H9 (cell line): ENCODE results near the gene METTL25B. TPM values are rescaled to one million over a fixed set of nuclear protein-coding genes. Genes with fewer than 3 reads are reported as not detected.
A peak's percentile ranks its signal among the peaks of the same experiment; 100 is the strongest.

Experiments used
- DNase-seq: peaks from one replicate; pipeline ENCODE4 v3.0.0-alpha.2; 2017
- H2AFZ ChIP-seq: one replicate; pipeline ENCODE4 v1.6.1; 2013; ENCODE audit warnings: mild to moderate bottlenecking, low read length, control low read depth, moderate library complexity
- H2AK5ac ChIP-seq: 2 replicates; pipeline ENCODE4 v1.6.1; 2013; ENCODE audit warnings: low read length, control low read depth, mixed read lengths; ENCODE audit not compliant: insufficient read length
- H2BK120ac ChIP-seq: one replicate; pipeline ENCODE4 v1.6.1; 2013; ENCODE audit warnings: low read depth, mild to moderate bottlenecking, low read length, control low read depth, inconsistent platforms; ENCODE audit not compliant: poor library complexity, severe bottlenecking
- H2BK12ac ChIP-seq: 2 replicates; pipeline ENCODE4 v1.6.1; 2013; ENCODE audit warnings: low read length, control low read depth, mixed read lengths, low read depth; ENCODE audit not compliant: insufficient read length
- H2BK15ac ChIP-seq: 2 replicates; pipeline ENCODE4 v1.6.1; 2013; ENCODE audit warnings: low read depth, low read length, control low read depth
- H2BK20ac ChIP-seq: one replicate; pipeline ENCODE4 v1.6.1; 2013; ENCODE audit warnings: low read depth, mild to moderate bottlenecking, low read length, control low read depth, inconsistent platforms; ENCODE audit not compliant: poor library complexity, severe bottlenecking
- H2BK5ac ChIP-seq: 2 replicates; pipeline ENCODE4 v1.6.1; 2013; ENCODE audit warnings: low read length, control low read depth, mixed read lengths; ENCODE audit not compliant: insufficient read length
- H3K14ac ChIP-seq: 2 replicates; pipeline ENCODE4 v1.6.1; 2013; ENCODE audit warnings: low read length, control low read depth; ENCODE audit not compliant: insufficient read depth
- H3K18ac ChIP-seq: 2 replicates; pipeline ENCODE4 v1.6.1; 2013; ENCODE audit warnings: low read depth, mild to moderate bottlenecking, mixed read lengths, low read length, control low read depth; ENCODE audit not compliant: insufficient read length
- H3K23ac ChIP-seq: 2 replicates; pipeline ENCODE4 v1.6.1; 2013; ENCODE audit warnings: low read length, control low read depth, mixed read lengths, low read depth; ENCODE audit not compliant: insufficient read length
- H3K23me2 ChIP-seq: 2 replicates; pipeline ENCODE4 v1.6.1; 2013; ENCODE audit warnings: low read depth, mild to moderate bottlenecking, mixed read lengths, low read length, control low read depth; ENCODE audit not compliant: insufficient read length, poor library complexity, severe bottlenecking
- H3K27ac ChIP-seq: 2 replicates; pipeline ENCODE4 v1.5.1; 2013; ENCODE audit warnings: low read length, control low read depth, mixed read lengths, low read depth; ENCODE audit not compliant: insufficient read length
- H3K27me3 ChIP-seq: 2 replicates; pipeline ENCODE4 v1.6.1; 2013; ENCODE audit warnings: low read length, control low read depth, inconsistent platforms; ENCODE audit not compliant: insufficient read depth
- H3K4ac ChIP-seq: 2 replicates; pipeline ENCODE4 v1.6.1; 2013; ENCODE audit warnings: low read depth, mild to moderate bottlenecking, control low read depth, inconsistent platforms, low read length, moderate library complexity
- H3K4me1 ChIP-seq: 2 replicates; pipeline ENCODE4 v1.6.1; 2013; ENCODE audit warnings: low read length, control low read depth, inconsistent platforms; ENCODE audit not compliant: insufficient read depth
- H3K4me2 ChIP-seq: 2 replicates; pipeline ENCODE4 v1.6.1; 2013; ENCODE audit warnings: low read length, control low read depth, mixed read lengths; ENCODE audit not compliant: insufficient read length, insufficient read depth
- H3K56ac ChIP-seq: 2 replicates; pipeline ENCODE4 v1.6.1; 2013; ENCODE audit warnings: low read depth, mild to moderate bottlenecking, mixed read lengths, low read length, control low read depth; ENCODE audit not compliant: insufficient read length
- H3K79me1 ChIP-seq: 2 replicates; pipeline ENCODE4 v1.6.1; 2013; ENCODE audit warnings: low read depth, mild to moderate bottlenecking, moderate library complexity, low read length, control low read depth, inconsistent platforms; ENCODE audit not compliant: insufficient read depth, poor library complexity, severe bottlenecking
- H3K79me2 ChIP-seq: 2 replicates; pipeline ENCODE4 v1.6.1; 2013; ENCODE audit warnings: low read length, control low read depth, inconsistent platforms; ENCODE audit not compliant: insufficient read depth
- H3K9ac ChIP-seq: 2 replicates; pipeline ENCODE4 v1.6.1; 2013; ENCODE audit warnings: low read length, control low read depth, mixed read lengths; ENCODE audit not compliant: insufficient read length; ENCODE audit errors: extremely low read depth
- H3K9me3 ChIP-seq: one replicate; pipeline ENCODE4 v1.6.1; 2013; ENCODE audit warnings: low read depth, low read length, inconsistent platforms; ENCODE audit not compliant: control insufficient read depth
- H3T11ph ChIP-seq: one replicate; pipeline ENCODE4 v1.6.1; 2013; ENCODE audit warnings: mild to moderate bottlenecking, low read length, control low read depth, inconsistent platforms
- H4K20me1 ChIP-seq: one replicate; pipeline ENCODE4 v1.6.1; 2013; ENCODE audit not compliant: control insufficient read depth, insufficient read length, insufficient read depth
- H4K5ac ChIP-seq: 2 replicates; pipeline ENCODE4 v1.6.1; 2013; ENCODE audit warnings: low read depth, mild to moderate bottlenecking, mixed read lengths, low read length, control low read depth; ENCODE audit not compliant: insufficient read length
- H4K8ac ChIP-seq: replicated peaks from 2 replicates; pipeline ENCODE4 v1.6.1; 2013; ENCODE audit warnings: low read length, control low read depth, mixed read lengths, low read depth; ENCODE audit not compliant: insufficient read length
- H4K91ac ChIP-seq: 2 replicates; pipeline ENCODE4 v1.6.1; 2013; ENCODE audit warnings: low read depth, mild to moderate bottlenecking, moderate library complexity, mixed read lengths, low read length, control low read depth; ENCODE audit not compliant: insufficient read length
- H3K27ac Mint-ChIP-seq, 3 experiments: 2 replicates in 2 of 3; 3 replicates in 1 of 3; pipeline ENCODE4 v1.8.0; 2020 to 2021; ENCODE audit warnings: mixed read lengths in 3 of 3, mild to moderate bottlenecking in 1 of 3, moderate library complexity in 1 of 3
- H3K27me3 Mint-ChIP-seq: 2 replicates; pipeline ENCODE4 v1.8.0; 2021; ENCODE audit warnings: low read depth, mild to moderate bottlenecking, moderate library complexity, mixed read lengths
- H3K36me3 Mint-ChIP-seq, 3 experiments: 2 replicates in 2 of 3; 3 replicates in 1 of 3; pipeline ENCODE4 v1.8.0; 2020 to 2021; ENCODE audit warnings: low read depth in 3 of 3, mixed read lengths in 3 of 3; ENCODE audit not compliant: insufficient read depth in 1 of 3
- H3K4me1 Mint-ChIP-seq, 2 experiments: 2 replicates each; pipeline ENCODE4 v1.8.0; 2020; ENCODE audit warnings: mixed read lengths in 2 of 2
- H3K4me3 Mint-ChIP-seq, 2 experiments: 2 replicates in 1 of 2; 3 replicates in 1 of 2; pipeline ENCODE4 v1.8.0; 2020 to 2021; ENCODE audit warnings: mild to moderate bottlenecking in 2 of 2, mixed read lengths in 2 of 2, moderate library complexity in 1 of 2
- H3K9me3 Mint-ChIP-seq, 2 experiments: 2 replicates in 1 of 2; 3 replicates in 1 of 2; pipeline ENCODE4 v1.8.0; 2020; ENCODE audit warnings: mild to moderate bottlenecking in 2 of 2, mixed read lengths in 2 of 2, moderate library complexity in 1 of 2
- CTCF ChIP-seq: fragments of 200-600 bp; sonication (generic); conservative IDR thresholded peaks from 3 replicates; pipeline ENCODE4 v1.8.0; 2021; ENCODE audit warnings: antibody characterized with exemption, mild to moderate bottlenecking
- WGBS: extraction: QIAGEN DNeasy Blood & Tissue Kit; methylation state at CpG from one replicate; pipeline ENCODE4 v1.1.7; 2013; ENCODE audit warnings: missing lambda C conversion rate, low lambda C conversion rate, mixed read lengths; ENCODE audit not compliant: insufficient read length; ENCODE audit errors: extremely low coverage; 5-methylcytosine and 5-hydroxymethylcytosine counted together
- total RNA-seq: library from RNA; stranded (reverse); gene quantifications from 2 replicates; pipeline ENCODE4 v1.2.1, GENCODE V29; 2021

Gene METTL25B
- total RNA-seq, 1 experiment from 2014 or later: 26.2 TPM

- Histone ChIP-seq H3K79me2 (peaks cover 21% of the 10 kb centered on the region; the same call in 1 of the 2 replicates), H3K4me2 (no peak overlapping the region), H3K9me3 (no peaks in the 10 kb centered on the region), H4K5ac (no peak overlapping the region), H3K9ac (no peak overlapping the region), H3K18ac (no peak overlapping the region), H3K23me2 (peaks cover 20% of the 10 kb centered on the region), H2BK120ac (no peak overlapping the region), H4K8ac (no peak overlapping the region), H3K27ac (no peak overlapping the region), H3K27me3 (no peaks in the 10 kb centered on the region), H2AK5ac (no peak overlapping the region), H3K23ac (no peak overlapping the region), H3K4ac (no peak overlapping the region), H2BK20ac (no peak overlapping the region), H2AFZ (no peak overlapping the region), H4K20me1 (no peaks in the 10 kb centered on the region), H3K79me1 (no peaks in the 10 kb centered on the region), H2BK12ac (no peak overlapping the region), H4K91ac (no peak overlapping the region), H2BK15ac (no peak overlapping the region), H3T11ph (no peak overlapping the region), H2BK5ac (no peak overlapping the region), H3K4me1 (peaks cover 23% of the 10 kb centered on the region), H3K56ac (no peak overlapping the region), H3K14ac (no peak overlapping the region)
- Mint-ChIP-seq H3K4me3 (peak overlapping the region in 1 of 2 experiments; percentile 31; a peak in 2 of 5 replicates), H3K4me1 (peaks cover 53 to 64% of the 10 kb centered on the region in 2 experiments), H3K36me3 (peaks cover 27 to 49% (median 40%) of the 10 kb centered on the region in 3 experiments), H3K9me3 (no peaks in the 10 kb centered on the region; a peak in 1 of 5 replicates), H3K27me3 (no peaks in the 10 kb centered on the region), H3K27ac (peak overlapping the region; percentile 85 to 95 (median 87); a peak in 5 of 7 replicates)
- no peak for DNase-seq
- WGBS: no CpG with 5 or more reads among the region's 12 CpGs
- no peak for TF ChIP-seq CTCF
Observed at GRCh38 chr1:156744344-156744743, 16.1 kb downstream of the METTL25B start.
